GM19438 (cell line): ENCODE data around the gene GLB1L2.
A peak's percentile ranks its signal among the peaks of the same experiment; 100 is the strongest.
"Not testable (repeated sequence)": the region's sequence is repeated elsewhere in the genome, so short reads cannot be mapped to it uniquely, and the experiment has no call there.

Experiments used
- ATAC-seq: cut with Tn5 transposase; IDR thresholded peaks from one replicate; pipeline ENCODE4 v1.9.1; 2021; ENCODE audit warnings: low read depth; ENCODE audit not compliant: unreplicated experiment

Gene GLB1L2

GRCh38 chr11:134331354-134332188 lies at the start of gene GLB1L2:
GLB1L2 (plus strand) TSS chr11:134331988; CDS start chr11:134332062, 74 bp downstream.
- peak; percentile 74 for ATAC-seq

GRCh38 chr11:134282121-134283045 lies 49.4 kb upstream of the GLB1L2 start:
- ATAC-seq: no peak

- no peak for ATAC-seq
Observed at GRCh38 chr11:134283461-134284230, 48.1 kb upstream of the GLB1L2 start.

- ATAC-seq: not testable (repeated sequence)
Observed at GRCh38 chr11:134284349-134284748, 47.4 kb upstream of the GLB1L2 start.

GRCh38 chr11:134287561-134287960 lies 44.2 kb upstream of the GLB1L2 start:
- no peak for ATAC-seq

- no peak for ATAC-seq
Observed at GRCh38 chr11:134288486-134288885, 43.3 kb upstream of the GLB1L2 start.

- ATAC-seq: no peak
Observed at GRCh38 chr11:134289167-134289566, 42.6 kb upstream of the GLB1L2 start.

GRCh38 chr11:134289789-134290188 lies 42.0 kb upstream of the GLB1L2 start:
- no peak for ATAC-seq

GRCh38 chr11:134290646-134291045 lies 41.1 kb upstream of the GLB1L2 start:
- ATAC-seq: no peak

GRCh38 chr11:134291196-134291595 lies 40.6 kb upstream of the GLB1L2 start:
- ATAC-seq: no peak

GRCh38 chr11:134292661-134293060 lies 39.1 kb upstream of the GLB1L2 start:
- ATAC-seq: no peak

GRCh38 chr11:134293119-134294113 lies 38.4 kb upstream of the GLB1L2 start:
- no peak for ATAC-seq

GRCh38 chr11:134294664-134295063 lies 37.1 kb upstream of the GLB1L2 start:
- no peak for ATAC-seq

GRCh38 chr11:134312223-134312622 lies 19.6 kb upstream of the GLB1L2 start:
- ATAC-seq: no peak

GRCh38 chr11:134312807-134313206 lies 19.0 kb upstream of the GLB1L2 start:
- no peak for ATAC-seq

- ATAC-seq: no peak
Observed at GRCh38 chr11:134313379-134313778, 18.4 kb upstream of the GLB1L2 start.

GRCh38 chr11:134313821-134314607 lies 17.8 kb upstream of the GLB1L2 start:
- no peak for ATAC-seq

- no peak for ATAC-seq
Observed at GRCh38 chr11:134317103-134317502, 14.7 kb upstream of the GLB1L2 start.

- not testable (repeated sequence) for ATAC-seq
Observed at GRCh38 chr11:134321373-134321772, 10.4 kb upstream of the GLB1L2 start.
